Ovary (tissue), 9 donors: ENCODE results near the gene CD14. TPM values are rescaled to one million over a fixed set of nuclear protein-coding genes. Genes with fewer than 3 reads are reported as not detected.
"Not testable (repeated sequence)": the region's sequence is repeated elsewhere in the genome, so short reads cannot be mapped to it uniquely, and the experiment has no call there.

ENCODE experiments used
- DNase-seq, 5 donors: peaks; one replicate each; pipeline ENCODE4 v3.0.0-alpha.2; 2019 to 2020
- H3K27ac ChIP-seq, 2 donors: fragments of 200-600 bp; one replicate each; pipeline versions ENCODE4 v1.5.1 to v1.8.0; 2019 to 2022
- H3K27me3 ChIP-seq: fragments of 200-600 bp; one replicate; pipeline ENCODE4 v1.8.0; 2022
- H3K36me3 ChIP-seq: fragments of 200-600 bp; sonication (generic); one replicate; pipeline ENCODE4 v1.5.1; 2019
- H3K4me1 ChIP-seq: one replicate; pipeline ENCODE4 v1.8.1; 2013; ENCODE audit warnings: mild to moderate bottlenecking, moderate library complexity; ENCODE audit not compliant: insufficient read depth
- H3K4me3 ChIP-seq: fragments of 200-600 bp; sonication (generic); one replicate; pipeline ENCODE4 v1.5.1; 2017
- H3K9me3 ChIP-seq, 2 donors: fragments of 200-600 bp in 1 of 2; sonication (generic) in 1 of 2; one replicate each; pipeline versions ENCODE4 v1.5.1 to v1.8.1; 2013 to 2019; ENCODE audit warnings: mild to moderate bottlenecking in 1 of 2, moderate library complexity in 1 of 2
- CTCF ChIP-seq, 3 donors: fragments of 450-650 bp in 2 of 3; fragments of 200-600 bp in 1 of 3; IDR thresholded peaks; one replicate each; pipeline versions ENCODE4 v1.5.1 to v1.8.0; 2016 to 2022; ENCODE audit warnings: antibody characterized with exemption in 3 of 3, mild to moderate bottlenecking in 1 of 3
- EP300 ChIP-seq: sonication (generic); formaldehyde crosslinking; IDR thresholded peaks from one replicate; pipeline ENCODE4 v1.6.1; 2017; ENCODE audit warnings: antibody characterized with exemption
- POLR2A ChIP-seq: fragments of 450-650 bp; IDR thresholded peaks from one replicate; pipeline ENCODE4 v1.6.1; 2017; ENCODE audit warnings: antibody characterized with exemption, mild to moderate bottlenecking, moderate library complexity
- WGBS, 3 donors: extraction: QIAGEN DNeasy Blood & Tissue Kit in 1 of 3; methylation state at CpG; one replicate each; pipeline versions ENCODE4 v1.1.5 to v1.1.7; 2013 to 2017; 5-methylcytosine and 5-hydroxymethylcytosine counted together
- intact Hi-C, 4 donors: fragments of 100-400 bp; cut with DNase I; formaldehyde crosslinking; loops; one replicate each; pipeline versions ENCODE4 v1.11.0 to v1.15.1; 2022 to 2023
- polyA plus RNA-seq, 2 donors: library from polyadenylated mRNA; stranded (reverse); fragments of 200-250 nt in 1 of 2; fragments of 350-450 nt in 1 of 2; fragmentation: Illumina TruSeq in 1 of 2; extraction: RNeasy Lipid Tissue Mini Kit (QIAGEN cat#74804) in 1 of 2; gene quantifications; one replicate each; pipeline ENCODE4 v1.2.3, GENCODE V29; 2013 to 2014
- total RNA-seq, 7 donors: library from RNA; depleted of rRNA in 2 of 7; stranded (reverse); fragments of >200 nt in 2 of 7; fragmentation: NEBNext Ultra II Directional in 3 of 7; extraction: Animal tissue kit (Norgen Biotek cat#: 25700) in 3 of 7; gene quantifications; one replicate each; pipeline versions ENCODE4 v1.1.0 to v1.2.4, GENCODE V29; 2016 to 2023
- donor health status: DM: no; HTN: no; CAD: no; lungs with moderate emphysema.
- donor health status: DM: no; HTN: no; CAD: no.
- donor health status: Bipolar disorder and iron deficiency.
- donor health status: DM: yes; HTN: yes; CAD: no.
- donor health status: DM: no; HTN: no; CAD: no.
- donor health status: DM: yes; HTN: yes; CAD: no.

The CD14 gene
- total and polyA plus RNA-seq, 9 donors: 8.7 to 96.0 (median 37.7) TPM

- Histone ChIP-seq H3K27me3 (no peaks in the 10 kb centered on the region), H3K36me3 (no peaks in the 10 kb centered on the region), H3K27ac (no peak overlapping the region), H3K4me3 (no peak overlapping the region), H3K9me3 (no peaks in the 10 kb centered on the region), H3K4me1 (peaks cover 2% of the 10 kb centered on the region)
- intact Hi-C loops: no loop called here
- DNase-seq: no peak
- TF ChIP-seq EP300 (no peak), POLR2A (no peak), CTCF (IDR thresholded peaks at IDR 0.05) (no peak)
- 57 to 84% (median 75%) methylated on average over 1 of the region's 1 CpG for WGBS, 3 donors
Observed at GRCh38 chr5:140628711-140629110, 4.3 kb downstream of the CD14 start.

GRCh38 chr5:140627972-140628371 is 5.0 kb downstream of the CD14 start:
- DNase-seq: no peak
- Histone ChIP-seq H3K9me3 (no peaks in the 10 kb centered on the region), H3K36me3 (no peaks in the 10 kb centered on the region), H3K27me3 (no peaks in the 10 kb centered on the region), H3K4me3 (no peak overlapping the region), H3K27ac (no peak overlapping the region), H3K4me1 (peaks cover 2% of the 10 kb centered on the region)
- TF ChIP-seq CTCF (IDR thresholded peaks at IDR 0.05): no peak
- intact Hi-C loops: no loop called here
- WGBS, 3 donors: 93 to 97% (median 94%) methylated on average over 6 of the region's 6 CpGs

GRCh38 chr5:140624886-140625285 is 8.1 kb downstream of the CD14 start:
- H3K4me3 ChIP-seq, H3K4me1 ChIP-seq, H3K27me3 ChIP-seq, H3K27ac ChIP-seq, DNase-seq, intact Hi-C loops, H3K36me3 ChIP-seq, H3K9me3 ChIP-seq: not testable (repeated sequence)
- WGBS, 3 donors: 85 to 91% (median 90%) methylated on average over 10 of the region's 10 CpGs

- H3K9me3 ChIP-seq, H3K27ac ChIP-seq, DNase-seq, H3K27me3 ChIP-seq, H3K4me1 ChIP-seq, intact Hi-C loops, H3K36me3 ChIP-seq, H3K4me3 ChIP-seq: not testable (repeated sequence)
Observed at GRCh38 chr5:140623061-140623460, 9.9 kb downstream of the CD14 start.

- Histone ChIP-seq H3K9me3 (no peaks in the 10 kb centered on the region), H3K36me3 (no peaks in the 10 kb centered on the region), H3K4me3 (no peak overlapping the region), H3K27ac (no peak overlapping the region), H3K27me3 (no peaks in the 10 kb centered on the region), H3K4me1 (peaks cover 2% of the 10 kb centered on the region)
- no peak for TF ChIP-seq EP300
- TF ChIP-seq POLR2A: no peak
- no peak for TF ChIP-seq CTCF (IDR thresholded peaks at IDR 0.05)
- intact Hi-C loops: no loop called here
- no peak for DNase-seq
- WGBS, 3 donors: 12 to 34% (median 20%) methylated on average over 3 of the region's 3 CpGs
Observed at GRCh38 chr5:140622301-140622700, 10.7 kb downstream of the CD14 start.

GRCh38 chr5:140611020-140611521 is 21.9 kb downstream of the CD14 start:
- Histone ChIP-seq H3K9me3 (no peaks in the 10 kb centered on the region), H3K27me3 (no peaks in the 10 kb centered on the region), H3K4me3 (no peak overlapping the region), H3K27ac (no peak overlapping the region), H3K4me1 (no peaks in the 10 kb centered on the region), H3K36me3 (no peaks in the 10 kb centered on the region)
- WGBS, 3 donors: 75 to 89% (median 87%) methylated on average over 2 of the region's 2 CpGs
- TF ChIP-seq CTCF (IDR thresholded peaks at IDR 0.05) (no peak), POLR2A (no peak), EP300 (no peak)
- DNase-seq: no peak
- intact Hi-C loops: no loop called here
